GM21737 (cell line): ENCODE data around the gene PCDH8.
A peak's percentile ranks its signal among the peaks of the same experiment; 100 is the strongest.
"Not testable (repeated sequence)": the region's sequence is repeated elsewhere in the genome, so short reads cannot be mapped to it uniquely, and the experiment has no call there.

Experiments used
- ATAC-seq: cut with Tn5 transposase; IDR thresholded peaks from one replicate; pipeline ENCODE4 v1.9.1; 2021; ENCODE audit warnings: mild to moderate bottlenecking, moderate library complexity; ENCODE audit not compliant: unreplicated experiment

The PCDH8 gene

GRCh38 chr13:52827839-52828238 is 20.6 kb downstream of the PCDH8 start:
- no peak for ATAC-seq

GRCh38 chr13:52817886-52818285 is 30.6 kb downstream of the PCDH8 start:
- ATAC-seq = not testable (repeated sequence)

GRCh38 chr13:52815330-52815729 is 33.1 kb downstream of the PCDH8 start:
- ATAC-seq = no peak

GRCh38 chr13:52812941-52813340 is 35.5 kb downstream of the PCDH8 start:
- no peak for ATAC-seq

- ATAC-seq = no peak
Observed at GRCh38 chr13:52811841-52812240, 36.6 kb downstream of the PCDH8 start.

- no peak for ATAC-seq
Observed at GRCh38 chr13:52810526-52810925, 37.9 kb downstream of the PCDH8 start.

- no peak for ATAC-seq
Observed at GRCh38 chr13:52810011-52810410, 38.4 kb downstream of the PCDH8 start.

GRCh38 chr13:52809310-52809769 is 39.1 kb downstream of the PCDH8 start:
- ATAC-seq = peak; percentile 74

- ATAC-seq = no peak
Observed at GRCh38 chr13:52808842-52809219, 39.6 kb downstream of the PCDH8 start.

GRCh38 chr13:52806029-52806428 is 42.4 kb downstream of the PCDH8 start:
- no peak for ATAC-seq

GRCh38 chr13:52804202-52804641 is 44.2 kb downstream of the PCDH8 start:
- no peak for ATAC-seq

- no peak for ATAC-seq
Observed at GRCh38 chr13:52800856-52801255, 47.6 kb downstream of the PCDH8 start.

- no peak for ATAC-seq
Observed at GRCh38 chr13:52798770-52799430, 49.5 kb downstream of the PCDH8 start.

- ATAC-seq = no peak
Observed at GRCh38 chr13:52797176-52797575, 51.3 kb downstream of the PCDH8 start.

- ATAC-seq = no peak
Observed at GRCh38 chr13:52794589-52794988, 53.9 kb downstream of the PCDH8 start.

GRCh38 chr13:52793515-52794061 is 54.9 kb downstream of the PCDH8 start:
- no peak for ATAC-seq
